ENCODE measurements around the gene HMCN1.

DNA sequence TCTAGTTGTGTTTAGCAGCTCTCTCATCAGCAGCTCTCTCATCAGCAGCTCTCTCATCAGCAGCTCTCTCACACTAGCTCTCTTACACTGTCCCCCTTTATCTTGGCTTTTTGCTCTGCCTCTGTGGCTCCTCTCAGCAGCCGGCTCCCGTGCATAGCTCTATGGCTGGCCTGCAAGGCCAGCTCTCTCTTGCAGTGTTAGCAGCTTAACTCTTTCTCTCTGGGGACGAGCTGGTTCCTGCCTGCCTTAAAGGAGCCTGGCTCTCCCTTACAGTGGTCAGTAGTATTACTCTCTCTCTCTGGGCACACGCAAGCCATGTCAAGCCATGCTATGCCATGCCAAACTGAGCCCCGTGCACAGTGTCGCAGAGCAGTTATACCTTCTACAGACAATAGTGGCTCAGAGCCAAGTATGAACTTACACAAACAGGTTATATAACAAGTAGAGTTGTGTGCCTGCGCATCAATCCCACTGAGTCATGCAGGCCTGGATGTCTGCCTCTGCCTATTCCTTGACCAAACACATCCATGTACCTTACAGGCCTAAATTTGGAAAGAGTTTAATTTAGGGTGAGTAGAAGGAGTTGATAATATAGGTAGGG is 345.0 kb downstream of the HMCN1 start:
- TF ChIP-seq, protein P1, sequence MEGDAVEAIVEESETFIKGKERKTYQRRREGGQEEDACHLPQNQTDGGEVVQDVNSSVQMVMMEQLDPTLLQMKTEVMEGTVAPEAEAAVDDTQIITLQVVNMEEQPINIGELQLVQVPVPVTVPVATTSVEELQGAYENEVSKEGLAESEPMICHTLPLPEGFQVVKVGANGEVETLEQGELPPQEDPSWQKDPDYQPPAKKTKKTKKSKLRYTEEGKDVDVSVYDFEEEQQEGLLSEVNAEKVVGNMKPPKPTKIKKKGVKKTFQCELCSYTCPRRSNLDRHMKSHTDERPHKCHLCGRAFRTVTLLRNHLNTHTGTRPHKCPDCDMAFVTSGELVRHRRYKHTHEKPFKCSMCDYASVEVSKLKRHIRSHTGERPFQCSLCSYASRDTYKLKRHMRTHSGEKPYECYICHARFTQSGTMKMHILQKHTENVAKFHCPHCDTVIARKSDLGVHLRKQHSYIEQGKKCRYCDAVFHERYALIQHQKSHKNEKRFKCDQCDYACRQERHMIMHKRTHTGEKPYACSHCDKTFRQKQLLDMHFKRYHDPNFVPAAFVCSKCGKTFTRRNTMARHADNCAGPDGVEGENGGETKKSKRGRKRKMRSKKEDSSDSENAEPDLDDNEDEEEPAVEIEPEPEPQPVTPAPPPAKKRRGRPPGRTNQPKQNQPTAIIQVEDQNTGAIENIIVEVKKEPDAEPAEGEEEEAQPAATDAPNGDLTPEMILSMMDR (conservative IDR thresholded peaks at IDR 0.05 in 1 of 2, IDR thresholded peaks at IDR 0.05 in 1 of 2; ENCODE audit: low read depth in 1 of 2, low read length in 2 of 2), result no peak
- TF ChIP-seq EZH2 (IDR thresholded peaks at IDR 0.05; ENCODE audit: low read length, missing control alignments), result no peak
